ENCODE measurements around the gene RUBCNL.

RUBCNL gene

DNA sequence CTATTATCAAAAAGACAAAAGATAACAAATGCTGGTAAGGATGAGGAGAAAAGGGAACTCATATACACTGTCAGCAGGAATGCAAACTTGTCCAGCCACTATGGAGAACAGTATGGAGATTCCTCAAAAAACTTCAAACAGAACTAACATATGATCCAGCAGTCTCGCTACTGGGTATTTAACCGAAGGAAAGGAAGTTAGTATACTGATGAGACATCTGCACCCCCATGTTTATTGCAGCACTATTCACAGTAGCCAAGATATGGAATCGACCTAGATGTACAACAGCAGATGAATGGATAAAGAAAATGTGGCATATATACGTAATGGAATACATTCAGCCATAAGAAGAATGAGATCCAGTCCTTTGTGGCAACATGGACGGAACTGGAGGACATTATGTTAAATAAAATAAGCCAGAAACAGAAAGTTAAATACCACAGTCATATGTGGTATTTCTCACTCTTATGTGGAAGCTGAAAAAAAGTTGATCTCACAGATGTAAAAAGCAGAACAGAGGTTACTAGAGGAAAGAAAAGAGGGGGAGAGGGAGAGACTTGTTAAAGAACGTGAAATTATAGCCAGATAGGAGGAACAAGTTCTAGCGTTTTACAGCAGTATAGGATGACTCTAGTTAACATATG lies 83.2 kb downstream of the RUBCNL start:
- H3K4me3 ChIP-seq (ENCODE audit: low read depth, low read length): no peak overlapping the region
- TF ChIP-seq, protein P1, sequence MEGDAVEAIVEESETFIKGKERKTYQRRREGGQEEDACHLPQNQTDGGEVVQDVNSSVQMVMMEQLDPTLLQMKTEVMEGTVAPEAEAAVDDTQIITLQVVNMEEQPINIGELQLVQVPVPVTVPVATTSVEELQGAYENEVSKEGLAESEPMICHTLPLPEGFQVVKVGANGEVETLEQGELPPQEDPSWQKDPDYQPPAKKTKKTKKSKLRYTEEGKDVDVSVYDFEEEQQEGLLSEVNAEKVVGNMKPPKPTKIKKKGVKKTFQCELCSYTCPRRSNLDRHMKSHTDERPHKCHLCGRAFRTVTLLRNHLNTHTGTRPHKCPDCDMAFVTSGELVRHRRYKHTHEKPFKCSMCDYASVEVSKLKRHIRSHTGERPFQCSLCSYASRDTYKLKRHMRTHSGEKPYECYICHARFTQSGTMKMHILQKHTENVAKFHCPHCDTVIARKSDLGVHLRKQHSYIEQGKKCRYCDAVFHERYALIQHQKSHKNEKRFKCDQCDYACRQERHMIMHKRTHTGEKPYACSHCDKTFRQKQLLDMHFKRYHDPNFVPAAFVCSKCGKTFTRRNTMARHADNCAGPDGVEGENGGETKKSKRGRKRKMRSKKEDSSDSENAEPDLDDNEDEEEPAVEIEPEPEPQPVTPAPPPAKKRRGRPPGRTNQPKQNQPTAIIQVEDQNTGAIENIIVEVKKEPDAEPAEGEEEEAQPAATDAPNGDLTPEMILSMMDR (IDR thresholded peaks at IDR 0.05; ENCODE audit: control insufficient read depth, extremely low read depth, insufficient read depth): no peak
- DNase-seq (ENCODE audit: low read depth): no peak

DNA sequence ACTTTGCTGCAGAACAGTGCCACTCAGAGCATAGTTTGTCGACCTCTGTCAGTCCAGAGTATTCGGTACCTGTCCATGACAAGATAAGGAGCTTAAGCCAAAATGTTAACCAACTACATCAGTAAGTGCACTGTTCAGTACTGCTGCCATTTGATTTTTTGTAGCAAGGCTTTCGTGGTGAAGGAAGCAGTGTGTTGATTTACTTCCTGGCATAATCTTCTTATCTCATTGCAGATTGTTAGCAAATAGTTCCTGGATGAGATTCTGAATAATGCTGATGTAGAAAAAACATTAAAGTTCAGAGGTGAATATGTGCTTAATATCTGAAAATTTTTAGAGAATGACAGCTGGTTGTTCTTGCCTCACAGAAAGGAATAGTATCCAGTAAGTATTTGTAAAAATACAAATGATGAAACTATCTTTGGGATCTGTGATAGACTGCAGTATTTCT lies 89.7 kb downstream of the RUBCNL start:
- no peak for DNase-seq (ENCODE audit: low read depth)
- TF ChIP-seq, protein P1 (IDR thresholded peaks at IDR 0.05; ENCODE audit: control insufficient read depth, extremely low read depth, insufficient read depth): no peak

DNA sequence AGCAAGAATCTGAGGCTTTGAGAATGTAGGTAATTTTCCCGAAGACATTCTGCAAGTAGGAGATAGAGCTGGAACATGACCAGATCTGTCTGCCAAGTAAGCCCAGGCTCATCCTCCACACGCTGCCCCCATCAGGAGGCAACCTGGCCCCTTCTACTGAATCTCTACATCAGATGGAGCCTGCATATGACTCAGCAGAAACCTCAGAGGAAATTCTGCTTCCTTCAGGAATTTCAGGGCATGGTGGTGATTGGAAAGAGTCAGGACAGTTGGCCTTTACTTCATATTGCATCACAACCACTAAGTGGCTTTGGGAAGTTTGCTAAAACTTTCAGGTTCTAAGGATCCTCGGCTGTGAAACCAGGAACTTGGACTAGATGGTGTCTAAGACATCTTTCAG lies 90.1 kb downstream of the RUBCNL start:
- DNase-seq (ENCODE audit: low read depth): no peak
- TF ChIP-seq, protein P1 (IDR thresholded peaks at IDR 0.05; ENCODE audit: control insufficient read depth, extremely low read depth, insufficient read depth): no peak
- H3K4me3 ChIP-seq (ENCODE audit: low read depth, low read length): no peak overlapping the region

More for the DNA sequence above, 89.7 kb downstream of the RUBCNL start:
- no peak overlapping the region for H3K4me3 ChIP-seq (ENCODE audit: low read depth, low read length)

DNA sequence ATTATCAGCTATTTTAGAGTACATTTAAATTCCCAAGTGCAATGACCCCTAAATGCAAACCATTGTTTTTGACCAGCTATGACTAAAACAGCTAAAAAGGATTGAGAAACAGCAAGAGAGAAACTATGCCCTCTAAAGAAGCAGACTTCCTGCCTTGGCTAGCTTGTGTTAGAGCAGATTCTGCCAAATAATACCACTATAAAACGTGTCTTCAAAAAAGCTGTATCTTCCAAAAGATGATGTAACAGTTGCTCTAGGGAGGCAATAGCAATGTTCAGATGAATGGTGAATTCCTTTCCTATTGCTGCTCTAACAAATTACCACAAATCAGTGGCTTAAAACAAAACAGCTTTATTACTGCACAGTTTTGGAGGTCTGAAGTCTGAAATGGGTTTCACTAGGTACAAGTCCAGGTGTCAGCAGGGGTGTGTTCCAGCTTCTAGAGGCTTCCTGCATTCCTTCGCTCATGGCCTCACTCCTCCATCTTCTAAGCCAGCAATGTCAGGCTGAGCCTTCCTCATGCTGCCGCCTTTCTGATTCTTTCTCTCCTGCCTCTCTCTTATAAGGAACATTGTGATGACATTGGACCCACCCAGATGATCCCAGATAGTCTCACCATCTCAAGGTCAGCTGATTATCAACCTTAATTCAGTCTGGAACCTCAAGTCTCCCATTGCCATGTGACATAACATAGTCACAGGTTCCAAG lies 90.8 kb downstream of the RUBCNL start:
- DNase-seq (ENCODE audit: low read depth): no peak
- TF ChIP-seq, protein P1 (IDR thresholded peaks at IDR 0.05; ENCODE audit: control insufficient read depth, extremely low read depth, insufficient read depth): no peak
- H3K4me3 ChIP-seq (ENCODE audit: low read depth, low read length): no peak overlapping the region

DNA sequence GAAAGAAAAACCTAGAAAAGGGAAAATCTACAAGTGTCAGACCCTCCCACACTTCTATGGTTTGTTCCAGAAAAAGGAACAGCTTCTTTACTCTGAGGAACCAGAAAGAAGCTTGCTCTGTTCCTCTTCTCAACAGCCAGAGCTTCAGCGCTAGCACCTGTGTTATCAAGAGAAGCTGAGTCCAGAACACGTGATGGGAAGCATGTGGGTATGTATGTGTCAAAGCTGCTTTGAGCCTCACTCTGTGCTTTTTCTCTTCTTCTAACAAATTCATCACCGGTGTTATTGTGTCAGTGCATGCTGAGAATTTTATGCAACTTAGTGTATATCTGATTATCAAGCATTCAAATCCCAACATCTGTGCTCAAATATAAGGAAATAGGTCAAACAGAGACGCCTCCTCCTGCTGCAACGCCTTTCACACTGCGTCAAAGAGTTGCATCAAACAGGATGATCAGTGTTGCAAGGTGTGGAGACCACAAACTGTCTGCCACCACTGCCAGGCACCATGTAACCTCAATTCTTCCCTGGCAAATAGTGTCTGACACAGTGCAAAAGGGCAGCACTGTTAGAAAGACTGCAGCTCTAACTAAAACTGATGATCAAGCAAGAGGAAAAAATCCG lies 91.4 kb downstream of the RUBCNL start:
- DNase-seq (ENCODE audit: low read depth): no peak
- H3K4me3 ChIP-seq (ENCODE audit: low read depth, low read length): no peak overlapping the region

DNA sequence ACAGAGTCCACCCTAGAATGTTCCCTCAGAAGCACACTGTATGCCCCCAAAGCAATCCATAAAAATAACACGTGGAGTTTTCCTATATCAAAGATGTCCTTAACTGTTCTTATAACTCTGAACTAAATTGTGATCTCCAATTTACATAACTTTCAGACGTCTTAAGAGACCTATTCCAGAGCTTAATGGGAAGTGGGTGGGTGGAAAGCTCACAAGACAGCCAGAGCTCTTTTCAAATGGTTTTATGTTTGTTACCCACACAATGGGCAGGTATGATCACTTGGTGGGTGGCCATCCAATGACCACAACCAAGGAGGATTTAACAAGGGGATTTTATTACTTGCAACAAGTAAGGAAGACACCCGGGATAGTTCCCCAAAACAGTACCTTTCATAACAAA lies 93.6 kb downstream of the RUBCNL start:
- DNase-seq (ENCODE audit: low read depth): no peak
- no peak overlapping the region for H3K4me3 ChIP-seq (ENCODE audit: low read depth, low read length)
- TF ChIP-seq, protein P1 (IDR thresholded peaks at IDR 0.05; ENCODE audit: control insufficient read depth, extremely low read depth, insufficient read depth): no peak

More for the DNA sequence above, 91.4 kb downstream of the RUBCNL start:
- TF ChIP-seq, protein P1 (IDR thresholded peaks at IDR 0.05; ENCODE audit: control insufficient read depth, extremely low read depth, insufficient read depth): no peak
